ENCODE measurements around the gene HOXD4.

Gene HOXD4

DNA sequence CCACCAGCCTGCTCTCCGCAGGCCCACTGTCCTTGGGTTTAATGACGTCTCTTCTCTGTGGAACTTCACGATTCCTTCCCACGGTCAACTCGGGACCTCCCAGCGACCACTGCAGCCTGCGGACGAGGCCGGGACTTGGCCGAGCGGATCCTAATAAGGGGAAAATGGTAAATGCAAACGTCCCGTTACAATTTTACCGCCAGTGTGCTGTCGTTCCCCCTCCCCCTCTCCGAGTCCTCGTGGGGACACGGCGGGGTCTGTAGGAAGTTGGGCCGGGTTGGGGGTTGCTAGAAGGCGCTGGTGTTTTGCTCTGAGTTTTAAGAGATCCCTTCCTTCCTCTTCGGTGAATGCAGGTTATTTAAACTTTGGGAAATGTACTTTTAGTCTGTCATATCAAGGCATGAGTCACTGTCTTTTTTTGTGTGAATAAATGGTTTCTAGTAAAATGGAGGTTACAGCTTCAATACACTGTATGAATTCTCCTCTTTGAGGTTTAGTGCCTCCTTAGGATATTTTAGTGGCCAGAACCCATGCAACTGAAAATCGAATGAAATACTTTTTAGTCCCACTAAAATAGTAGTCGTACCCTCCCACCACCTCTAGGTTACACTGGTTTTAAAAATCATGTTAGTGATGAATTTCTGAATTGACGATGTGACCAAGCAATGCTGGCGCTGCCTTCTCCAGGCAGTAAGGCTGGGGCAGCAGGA lies 42.0 kb upstream of the HOXD4 start:
- no peak for TF ChIP-seq CTCF (IDR thresholded peaks at IDR 0.05; ENCODE audit: insufficient read depth, low read length, missing control alignments)
- DNase-seq (ENCODE audit: low read depth, low spot score) = no peak
- no peak overlapping the region for H3K4me3 ChIP-seq (ENCODE audit: low read depth, low read length)
- POLR2A ChIA-PET = no interaction called here
- CTCF ChIA-PET = interaction anchor here (0.6 to 9.0 kb wide), 16 partner anchors 7 to 1040 kb away, joined by 3 to 73 read pairs (median 11); partner anchors contain the start of gene HOXD9

DNA sequence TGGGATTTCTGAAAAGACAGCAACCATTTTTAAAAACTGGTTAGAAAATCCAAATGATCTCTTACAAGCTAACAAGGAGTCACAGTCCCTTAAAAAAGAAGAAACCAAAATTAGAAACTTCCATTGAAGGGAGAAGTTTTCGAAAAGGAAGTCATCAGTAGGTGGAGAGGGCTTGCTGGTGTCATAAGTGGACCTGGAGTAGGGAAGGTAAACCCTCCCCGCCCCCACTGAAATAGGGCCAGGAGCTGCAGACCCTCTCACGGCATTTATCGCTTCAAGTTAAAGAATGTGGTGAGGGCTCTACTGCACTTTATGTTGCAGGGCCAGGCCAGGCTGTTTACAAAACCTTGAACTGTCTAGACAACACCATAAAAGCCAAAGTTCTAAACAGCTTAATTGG lies 41.4 kb upstream of the HOXD4 start:
- no peak for TF ChIP-seq CTCF (IDR thresholded peaks at IDR 0.05; ENCODE audit: insufficient read depth, low read length, missing control alignments)

DNA sequence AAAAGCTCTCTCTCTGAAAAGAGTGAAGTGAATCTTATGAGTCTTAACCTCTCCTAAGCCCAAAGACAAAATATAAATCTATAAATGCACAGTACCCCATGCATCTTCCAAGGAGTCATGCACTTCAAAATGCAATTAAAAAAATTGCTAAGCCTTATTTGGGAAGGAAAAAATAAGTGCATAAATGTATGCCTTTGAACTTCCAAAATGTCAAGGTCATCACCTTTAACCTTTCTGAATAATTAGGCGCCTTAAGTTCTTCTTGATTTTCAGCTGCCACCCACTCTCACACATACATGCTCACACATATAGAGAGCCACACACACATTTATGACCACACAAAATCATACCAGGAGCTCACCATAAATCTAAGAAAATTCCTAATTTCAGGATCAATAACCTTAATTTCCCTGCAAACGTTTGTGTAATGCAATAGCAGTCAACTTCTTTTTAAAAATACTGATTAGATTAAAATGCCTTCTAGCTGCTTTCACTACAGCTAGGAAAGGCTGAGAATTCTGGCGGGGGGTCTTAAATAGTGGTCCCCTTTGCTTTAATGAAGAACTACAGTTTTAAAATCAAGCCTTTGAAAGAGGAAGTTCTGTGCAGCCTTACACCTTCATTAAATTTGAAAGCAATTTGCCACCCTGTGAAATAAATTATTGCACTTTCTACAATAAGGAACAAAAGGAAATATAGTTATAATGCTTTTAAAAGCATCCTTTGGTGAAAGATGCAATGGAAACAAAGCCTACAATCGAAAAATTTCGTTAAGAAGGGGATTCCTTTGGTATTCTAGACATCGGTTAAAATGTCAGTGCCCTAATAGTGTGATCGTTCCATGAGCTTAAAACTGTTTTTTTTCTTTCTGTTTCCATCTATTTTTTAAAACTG lies 40.7 kb upstream of the HOXD4 start:
- TF ChIP-seq CTCF (IDR thresholded peaks at IDR 0.05; ENCODE audit: insufficient read depth, low read length, missing control alignments) = no peak
- no peak overlapping the region for H3K4me3 ChIP-seq (ENCODE audit: low read depth, low read length)
- DNase-seq (ENCODE audit: low read depth, low spot score) = no peak
- POLR2A ChIA-PET = no interaction called here
- CTCF ChIA-PET = interaction anchor here (0.6 to 9.0 kb wide), 37 partner anchors 9 to 1047 kb away, joined by 3 to 73 read pairs (median 4); partner anchors contain the start of gene HOXD9

More for the DNA sequence above, 41.4 kb upstream of the HOXD4 start:
- no peak for DNase-seq (ENCODE audit: low read depth, low spot score)
- ChIA-PET POLR2A (no interaction called here), CTCF (interaction anchor here (0.6 to 9.0 kb wide), 22 partner anchors 8 to 1047 kb away, joined by 3 to 73 read pairs (median 8); partner anchors contain the start of gene HOXD9)
- H3K4me3 ChIP-seq (ENCODE audit: low read depth, low read length) = no peak overlapping the region

- ChIA-PET CTCF (interaction anchor here (0.6 to 9.0 kb wide), 34 partner anchors 9 to 1052 kb away, joined by 3 to 73 read pairs (median 6); partner anchors contain the start of gene HOXD9), POLR2A (no interaction called here)
- no peak overlapping the region for H3K4me3 ChIP-seq (ENCODE audit: low read depth, low read length)
- peak; percentile 85 for TF ChIP-seq CTCF (IDR thresholded peaks at IDR 0.05; ENCODE audit: insufficient read depth, low read length, missing control alignments)
- no peak for DNase-seq (ENCODE audit: low read depth, low spot score)
Observed at GRCh38 chr2:176111309-176111663, 40.1 kb upstream of the HOXD4 start.

GRCh38 chr2:176111846-176112374 lies 39.4 kb upstream of the HOXD4 start:
- no peak overlapping the region for H3K4me3 ChIP-seq (ENCODE audit: low read depth, low read length)
- ChIA-PET POLR2A (no interaction called here), CTCF (interaction anchor here (0.6 to 9.0 kb wide), 29 partner anchors 9 to 1312 kb away, joined by 3 to 73 read pairs (median 6); partner anchors contain the start of gene HOXD9)
- no peak for TF ChIP-seq CTCF (IDR thresholded peaks at IDR 0.05; ENCODE audit: insufficient read depth, low read length, missing control alignments)
- DNase-seq (ENCODE audit: low read depth, low spot score) = no peak

All from AG04449 (cell line).